ENCODE data around the gene NIM1K.
"Not testable (repeated sequence)": the region's sequence is repeated elsewhere in the genome, so short reads cannot be mapped to it uniquely, and the experiment has no call there.

NIM1K gene

GRCh38 chr5:43191740-43192557, at the start of gene NIM1K:
NIM1K (plus strand) TSS chr5:43192225; CDS start chr5:43245776, 53,551 bp downstream.
- peak; percentile 26 for DNase-seq

- DNase-seq: no peak
Measured at GRCh38 chr5:43145071-43145470, 47.0 kb upstream of the NIM1K start.

- DNase-seq: no peak
Measured at GRCh38 chr5:43146958-43147357, 45.1 kb upstream of the NIM1K start.

- no peak for DNase-seq
Measured at GRCh38 chr5:43148417-43148816, 43.6 kb upstream of the NIM1K start.

- DNase-seq: no peak
Measured at GRCh38 chr5:43149231-43149630, 42.8 kb upstream of the NIM1K start.

- DNase-seq: no peak
Measured at GRCh38 chr5:43150075-43150474, 42.0 kb upstream of the NIM1K start.

GRCh38 chr5:43150748-43151147, 41.3 kb upstream of the NIM1K start:
- DNase-seq: no peak

GRCh38 chr5:43152946-43153345, 39.1 kb upstream of the NIM1K start:
- no peak for DNase-seq

GRCh38 chr5:43154469-43154868, 37.6 kb upstream of the NIM1K start:
- DNase-seq: no peak

GRCh38 chr5:43155394-43156096, 36.5 kb upstream of the NIM1K start:
- DNase-seq: no peak

- DNase-seq: no peak
Measured at GRCh38 chr5:43156388-43156787, 35.6 kb upstream of the NIM1K start.

- DNase-seq: no peak
Measured at GRCh38 chr5:43157068-43157467, 35.0 kb upstream of the NIM1K start.

GRCh38 chr5:43161244-43161643, 30.8 kb upstream of the NIM1K start:
- peak; percentile 20 for DNase-seq

GRCh38 chr5:43164801-43165200, 27.2 kb upstream of the NIM1K start:
- DNase-seq: not testable (repeated sequence)

- no peak for DNase-seq
Measured at GRCh38 chr5:43165323-43165722, 26.7 kb upstream of the NIM1K start.

- DNase-seq: no peak
Measured at GRCh38 chr5:43168175-43168574, 23.9 kb upstream of the NIM1K start.

GRCh38 chr5:43171451-43171850, 20.6 kb upstream of the NIM1K start:
- no peak for DNase-seq

- DNase-seq: no peak
Measured at GRCh38 chr5:43171926-43172325, 20.1 kb upstream of the NIM1K start.

GRCh38 chr5:43172779-43173178, 19.2 kb upstream of the NIM1K start:
- no peak for DNase-seq

- no peak for DNase-seq
Measured at GRCh38 chr5:43174586-43174985, 17.4 kb upstream of the NIM1K start.

GRCh38 chr5:43179836-43180235, 12.2 kb upstream of the NIM1K start:
- DNase-seq: no peak

GRCh38 chr5:43182421-43182820, 9.6 kb upstream of the NIM1K start:
- no peak for DNase-seq

GRCh38 chr5:43183101-43183500, 8.9 kb upstream of the NIM1K start:
- not testable (repeated sequence) for DNase-seq

Data from activated CD8-positive, alpha-beta memory T cell treated with anti-CD3 and anti-CD28 coated beads, Interleukin-2, amount 50 U/mL, for 4 hours (primary cell).